Amniotic stem cell (primary cell): ENCODE measurements around the gene PPP4R3B.

ENCODE experiments used
- DNase-seq: peaks from one replicate; lab custom pipeline; 2025; lab: John Stamatoyannopoulos, UW

PPP4R3B gene

GRCh38 chr2:55511508-55512124 lies 105.8 kb downstream of the PPP4R3B start:
- DNase-seq, result peak; percentile 28

- DNase-seq, result no peak
Observed at GRCh38 chr2:55502590-55503141, 114.8 kb downstream of the PPP4R3B start.

- no peak for DNase-seq
Observed at GRCh38 chr2:55500025-55500424, 117.4 kb downstream of the PPP4R3B start.

- DNase-seq, result no peak
Observed at GRCh38 chr2:55498582-55498981, 118.8 kb downstream of the PPP4R3B start.
